Stimulated activated CD4-positive, alpha-beta T cell treated with anti-CD3 and anti-CD28 coated beads, TNF-alpha, amount 100 ng/mL, for 1 hour (primary cell): ENCODE data around the gene SNRNP70.

Source experiments
- DNase-seq, 3 donors: peaks; one replicate each; pipeline ENCODE4 v3.0.0-alpha.2; 2020; ENCODE audit warnings: low read depth in 3 of 3, low spot score in 1 of 3

Gene SNRNP70

DNA sequence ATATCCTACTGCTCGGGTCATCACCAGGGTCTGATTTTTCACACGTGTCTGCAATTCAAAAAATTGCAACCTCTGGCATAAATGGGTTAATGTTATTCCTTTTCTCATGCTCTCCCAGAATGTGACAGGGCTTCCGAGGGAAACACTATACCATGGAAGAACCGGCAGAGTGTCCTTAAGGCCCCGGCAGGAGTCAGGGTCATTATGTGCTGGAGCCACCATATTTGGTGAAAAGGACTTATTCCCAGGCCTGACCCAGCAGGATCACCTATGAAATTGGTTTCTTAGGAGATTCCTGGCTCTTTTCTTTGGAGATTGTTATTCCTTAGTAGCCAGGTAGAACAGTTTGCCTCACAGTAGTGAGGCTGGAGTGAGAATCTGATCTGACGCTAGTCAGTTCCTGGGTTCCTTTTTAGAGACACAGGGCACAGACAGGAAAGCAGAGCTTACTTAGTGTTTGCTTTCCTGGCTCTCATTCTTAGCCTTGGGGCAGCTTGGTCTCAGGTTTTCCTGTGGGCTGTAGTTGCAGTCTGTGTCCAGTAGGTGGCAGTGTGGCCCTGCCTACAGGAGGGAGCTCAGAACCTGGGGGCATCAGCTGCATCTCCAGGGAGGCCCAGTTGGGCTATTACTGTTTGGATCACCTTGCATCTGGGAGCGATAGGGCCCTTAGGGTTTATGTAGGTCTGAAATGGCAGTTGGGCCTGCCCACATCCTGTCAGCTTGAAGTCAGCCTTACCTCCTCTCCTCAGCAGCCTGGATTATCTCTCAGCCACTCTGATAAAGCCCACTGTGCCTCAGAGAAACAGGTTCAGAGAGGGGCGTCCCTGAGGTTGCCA, 12.4 kb downstream of the SNRNP70 start:
- DNase-seq: peak; percentile 40 to 50 (median 50)

DNA sequence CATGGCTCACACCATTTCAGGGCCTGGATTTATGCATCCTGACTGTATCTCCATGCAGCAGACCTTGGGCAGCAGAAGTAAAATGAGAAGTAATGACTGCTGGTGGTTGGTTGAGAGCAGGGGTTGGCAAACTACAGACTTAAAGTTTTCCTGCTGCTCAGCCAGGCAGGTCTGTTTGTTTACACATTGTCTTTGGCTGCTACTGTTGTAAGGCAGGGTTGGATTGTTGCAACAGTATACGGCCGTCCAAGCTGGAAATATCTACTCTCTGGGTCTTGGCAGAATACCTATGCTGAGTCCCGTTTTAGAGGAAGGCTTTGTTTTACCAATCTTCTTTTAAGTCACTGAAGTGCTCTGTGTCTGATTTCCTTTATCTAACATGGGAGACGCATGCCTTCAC, 13.5 kb downstream of the SNRNP70 start:
- no peak for DNase-seq

GRCh38 chr19:49101160-49101559, 15.9 kb downstream of the SNRNP70 start:
- DNase-seq: no peak

GRCh38 chr19:49102303-49102702, 17.1 kb downstream of the SNRNP70 start:
- no peak for DNase-seq

- DNase-seq: no peak
Measured at GRCh38 chr19:49103331-49104085, 18.3 kb downstream of the SNRNP70 start.

DNA sequence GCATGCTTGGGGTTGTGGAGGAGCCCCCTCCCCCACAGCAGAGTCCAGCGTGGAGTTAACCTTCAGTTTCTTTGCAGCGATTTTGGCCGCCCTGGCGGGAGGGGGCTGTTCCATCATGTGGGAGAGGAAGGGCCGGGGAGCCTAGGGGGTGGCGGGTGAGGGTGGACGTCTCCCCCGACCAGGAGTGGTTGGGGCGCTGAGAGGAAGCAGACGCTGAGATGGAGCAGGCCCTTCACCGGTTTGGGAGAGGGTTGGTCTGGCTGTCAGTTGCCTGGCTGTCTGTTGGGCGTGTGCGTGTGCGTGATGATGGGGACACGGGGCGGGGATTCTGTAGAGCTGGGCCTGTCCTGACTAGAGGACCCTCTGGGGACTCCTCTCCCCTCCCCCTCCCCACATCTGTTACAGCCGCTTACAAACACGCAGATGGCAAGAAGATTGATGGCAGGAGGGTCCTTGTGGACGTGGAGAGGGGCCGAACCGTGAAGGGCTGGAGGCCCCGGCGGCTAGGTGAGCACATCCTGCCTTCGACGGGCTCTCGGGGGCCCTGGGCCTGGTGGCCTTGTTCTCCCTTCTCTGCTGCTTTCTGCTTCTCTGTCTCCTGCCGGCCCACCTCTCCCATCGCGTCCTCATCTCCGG, 19.1 kb downstream of the SNRNP70 start:
- no peak for DNase-seq

DNA sequence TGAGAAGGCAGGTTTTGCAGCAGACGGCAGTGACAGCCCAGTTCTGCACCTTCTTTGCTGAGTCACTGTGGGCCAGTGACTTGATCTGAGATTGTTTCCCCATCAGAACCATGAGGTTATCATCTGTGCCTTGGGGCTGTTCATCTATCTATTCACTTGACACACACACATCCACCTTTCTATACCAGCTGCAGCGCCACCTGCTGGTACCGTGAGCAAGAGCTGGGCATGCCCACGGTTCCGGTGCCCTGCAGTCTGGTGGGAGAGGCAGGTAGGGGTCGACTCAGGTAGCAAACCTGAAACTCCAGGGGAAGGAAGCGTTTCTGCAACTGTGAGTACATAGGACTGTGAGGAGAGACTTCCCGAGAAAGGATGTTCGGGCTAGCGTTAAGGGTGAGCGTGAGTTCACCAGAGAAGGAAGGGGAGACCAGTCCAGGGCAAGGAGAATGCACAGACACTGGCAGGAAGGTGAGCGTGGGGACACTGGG, 21.4 kb downstream of the SNRNP70 start:
- DNase-seq: peak in 1 of 3 donors; percentile 53

DNA sequence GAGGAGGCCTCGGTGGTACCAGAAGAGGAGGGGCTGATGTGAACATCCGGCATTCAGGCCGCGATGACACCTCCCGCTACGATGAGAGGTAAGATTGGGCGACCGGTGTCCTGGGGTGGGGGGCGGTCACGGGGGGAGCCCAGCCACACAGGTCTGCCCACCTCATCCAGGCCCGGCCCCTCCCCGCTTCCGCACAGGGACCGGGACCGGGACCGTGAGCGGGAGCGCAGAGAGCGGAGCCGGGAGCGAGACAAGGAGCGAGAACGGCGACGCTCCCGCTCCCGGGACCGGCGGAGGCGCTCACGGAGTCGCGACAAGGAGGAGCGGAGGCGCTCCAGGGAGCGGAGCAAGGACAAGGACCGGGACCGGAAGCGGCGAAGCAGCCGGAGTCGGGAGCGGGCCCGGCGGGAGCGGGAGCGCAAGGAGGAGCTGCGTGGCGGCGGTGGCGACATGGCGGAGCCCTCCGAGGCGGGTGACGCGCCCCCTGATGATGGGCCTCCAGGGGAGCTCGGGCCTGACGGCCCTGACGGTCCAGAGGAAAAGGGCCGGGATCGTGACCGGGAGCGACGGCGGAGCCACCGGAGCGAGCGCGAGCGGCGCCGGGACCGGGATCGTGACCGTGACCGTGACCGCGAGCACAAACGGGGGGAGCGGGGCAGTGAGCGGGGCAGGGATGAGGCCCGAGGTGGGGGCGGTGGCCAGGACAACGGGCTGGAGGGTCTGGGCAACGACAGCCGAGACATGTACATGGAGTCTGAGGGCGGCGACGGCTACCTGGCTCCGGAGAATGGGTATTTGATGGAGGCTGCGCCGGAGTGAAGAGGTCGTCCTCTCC, 22.6 kb downstream of the SNRNP70 start:
- no peak for DNase-seq

- DNase-seq: no peak
Measured at GRCh38 chr19:49109051-49109450, 23.8 kb downstream of the SNRNP70 start.

- DNase-seq: no peak
Measured at GRCh38 chr19:49109569-49110233, 24.4 kb downstream of the SNRNP70 start.

- no peak for DNase-seq
Measured at GRCh38 chr19:49110567-49110966, 25.3 kb downstream of the SNRNP70 start.

DNA sequence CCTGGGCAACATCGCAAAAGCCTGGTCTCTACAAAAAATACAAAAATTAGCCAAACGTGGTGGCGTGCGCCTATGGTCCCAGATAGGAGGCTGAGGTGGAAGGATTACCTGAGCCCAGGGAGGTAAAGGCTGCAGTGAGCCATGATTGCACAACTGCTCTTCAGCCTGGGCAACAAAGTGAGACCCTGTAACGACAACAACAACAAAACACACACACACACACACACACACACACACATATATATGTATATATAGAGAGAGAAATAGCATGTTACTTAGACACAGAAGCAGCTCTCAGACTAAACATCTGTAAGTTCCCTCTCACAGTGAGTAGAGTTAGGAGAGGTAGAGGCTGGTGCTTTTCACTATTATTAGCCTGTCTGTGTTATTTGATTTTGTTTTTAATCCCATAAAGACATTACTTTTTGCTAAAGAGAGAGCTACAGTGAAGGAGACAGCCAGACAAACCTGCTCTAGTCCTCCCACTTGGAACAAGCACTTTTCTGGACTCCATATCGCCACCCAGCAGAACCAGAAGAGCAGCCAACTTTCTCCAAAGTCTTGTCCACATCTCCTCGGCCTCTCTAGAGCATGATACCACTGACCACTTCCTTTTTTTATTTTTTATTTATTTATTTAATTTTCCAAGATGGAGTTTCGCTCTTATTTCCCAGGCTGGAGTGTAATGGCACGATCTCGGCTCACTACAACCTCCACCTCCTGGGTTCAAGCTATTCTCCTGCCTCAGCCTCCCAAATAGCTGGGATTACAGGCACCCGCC, 26.2 kb downstream of the SNRNP70 start:
- DNase-seq: no peak

GRCh38 chr19:49113762-49114629, 28.7 kb downstream of the SNRNP70 start, which contains the start of gene LIN7B:
LIN7B (plus strand) TSS chr19:49114370; CDS start chr19:49114405, 35 bp downstream.
- DNase-seq: peak; percentile 30 to 71 (median 49)

DNA sequence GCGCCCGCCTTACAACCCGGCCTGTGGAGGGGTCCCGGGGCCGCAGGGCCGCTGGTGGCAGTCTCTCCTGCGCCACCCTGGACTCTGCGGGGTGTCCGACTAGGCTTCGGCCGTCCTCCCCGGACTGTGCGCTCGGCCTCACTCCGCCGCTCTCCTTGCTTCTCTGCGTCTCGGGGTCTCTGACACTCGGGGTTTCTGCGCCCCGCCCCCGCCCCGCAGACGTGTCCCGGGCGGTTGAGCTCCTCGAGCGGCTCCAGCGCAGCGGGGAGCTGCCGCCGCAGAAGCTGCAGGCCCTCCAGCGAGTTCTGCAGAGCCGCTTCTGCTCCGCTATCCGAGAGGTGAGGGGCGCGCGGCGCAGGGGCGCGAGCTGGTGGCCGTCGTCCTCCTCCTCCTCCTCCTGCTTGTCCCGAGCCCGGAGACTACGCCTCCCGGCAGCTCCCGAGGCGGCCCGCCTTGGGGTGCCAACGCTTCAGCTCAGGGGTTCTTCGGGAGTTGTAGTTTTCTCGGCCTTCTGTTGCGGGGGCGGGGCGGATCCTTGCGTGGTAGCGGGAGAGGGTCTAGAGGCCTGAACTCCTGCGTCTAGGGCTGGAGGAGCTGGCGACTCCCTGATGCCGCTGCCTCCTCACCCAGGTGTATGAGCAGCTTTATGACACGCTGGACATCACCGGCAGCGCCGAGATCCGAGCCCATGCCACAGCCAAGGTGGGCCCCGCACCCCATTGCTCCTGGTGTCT, 29.5 kb downstream of the SNRNP70 start:
- DNase-seq: no peak

- no peak for DNase-seq
Measured at GRCh38 chr19:49116544-49116943, 31.3 kb downstream of the SNRNP70 start.

DNA sequence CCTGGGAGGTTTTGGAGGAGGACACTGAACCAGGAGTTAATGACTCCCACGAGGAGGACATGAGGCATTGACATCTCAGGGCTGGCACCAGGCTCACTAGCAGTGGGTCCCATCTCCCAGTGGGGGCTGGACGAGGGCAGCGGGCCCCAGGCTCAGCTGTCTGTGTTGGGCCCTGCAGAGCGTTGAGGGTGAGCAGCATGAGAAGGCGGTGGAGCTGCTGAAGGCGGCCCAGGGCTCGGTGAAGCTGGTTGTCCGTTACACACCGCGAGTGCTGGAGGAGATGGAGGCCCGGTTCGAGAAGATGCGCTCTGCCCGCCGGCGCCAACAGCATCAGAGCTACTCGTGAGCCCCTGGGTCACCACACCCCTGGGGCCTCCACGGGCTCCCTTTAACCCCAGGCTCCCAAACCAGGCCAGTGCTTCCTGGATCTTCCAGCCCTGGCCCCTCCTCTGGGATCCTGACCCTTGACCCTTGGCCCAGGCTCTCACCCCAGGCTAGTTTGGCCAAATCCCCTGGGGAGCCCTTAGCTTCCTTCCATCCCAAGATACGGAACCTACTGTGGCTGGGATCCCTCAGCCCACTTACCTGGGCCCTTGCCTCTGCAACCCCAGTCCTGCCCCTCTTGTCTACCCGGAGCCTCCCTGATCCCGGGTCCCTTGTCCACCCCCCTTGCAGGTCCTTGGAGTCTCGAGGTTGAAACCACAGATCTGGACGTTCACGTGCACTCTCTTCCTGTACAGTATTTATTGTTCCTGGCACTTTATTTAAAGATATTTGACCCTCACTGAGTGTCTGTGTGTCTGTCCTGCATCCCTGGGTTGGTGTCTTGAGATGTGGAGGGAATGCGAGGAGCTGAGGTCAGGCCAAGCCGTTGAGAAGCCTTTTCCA, 32.7 kb downstream of the SNRNP70 start:
- no peak for DNase-seq
